Lower lobe of right lung (tissue), 2 donors: ENCODE results near the gene KLHDC4. TPM values are rescaled to one million over a fixed set of nuclear protein-coding genes. Genes with fewer than 3 reads are reported as not detected.

Experiments
- ATAC-seq, 2 donors: fragments of 200-7000 bp; cut with Tn5 transposase; one replicate each; pipeline ENCODE4 v1.9.1; 2020 to 2022; ENCODE audit warnings: mild to moderate bottlenecking in 2 of 2, moderate library complexity in 2 of 2
- DNase-seq: peaks from one replicate; pipeline ENCODE4 v3.0.0-alpha.2; 2020
- H3K27ac ChIP-seq: fragments of 200-600 bp; one replicate; pipeline ENCODE4 v1.8.0; 2022
- H3K27me3 ChIP-seq: fragments of 200-600 bp; one replicate; pipeline ENCODE4 v1.8.0; 2022; ENCODE audit warnings: low read depth
- H3K36me3 ChIP-seq: fragments of 200-600 bp; one replicate; pipeline ENCODE4 v1.8.0; 2022; ENCODE audit warnings: mild to moderate bottlenecking
- H3K4me1 ChIP-seq: fragments of 200-600 bp; one replicate; pipeline ENCODE4 v1.8.0; 2022
- H3K4me3 ChIP-seq: fragments of 200-600 bp; one replicate; pipeline ENCODE4 v1.8.0; 2022; ENCODE audit warnings: mild to moderate bottlenecking
- H3K9me3 ChIP-seq: fragments of 200-600 bp; one replicate; pipeline ENCODE4 v1.8.0; 2022
- CTCF ChIP-seq: fragments of 200-600 bp; IDR thresholded peaks from one replicate; pipeline ENCODE4 v1.8.0; 2022; ENCODE audit warnings: antibody characterized with exemption, mild to moderate bottlenecking
- intact Hi-C: fragments of 100-400 bp; cut with DNase I; formaldehyde crosslinking; loops from one replicate; pipeline ENCODE4 v1.11.0; 2022
- total RNA-seq: library from RNA; stranded (reverse); fragmentation: NEBNext Ultra II Directional; extraction: Animal tissue kit (Norgen Biotek cat#: 25700); gene quantifications from one replicate; pipeline ENCODE4 v1.2.1, GENCODE V29; 2021
- donor health status: DM: no; HTN: yes; CAD: no; lungs with severe emphysema.

Gene KLHDC4
- total RNA-seq, 1 donor from 2014 or later = 33.9 TPM

- ATAC-seq = no peak
- no peak overlapping the region for H3K27ac ChIP-seq
- intact Hi-C loops = no loop called here
- TF ChIP-seq CTCF = no peak
- H3K4me3 ChIP-seq = no peak overlapping the region
- no peaks in the 10 kb centered on the region for H3K4me1 ChIP-seq
- no peaks in the 10 kb centered on the region for H3K9me3 ChIP-seq
- no peaks in the 10 kb centered on the region for H3K27me3 ChIP-seq
- H3K36me3 ChIP-seq = peaks cover 74% of the 10 kb centered on the region
- DNase-seq = no peak
These were observed 56.1 kb downstream of the KLHDC4 start for GRCh38 chr16:87709677-87710076.

- peaks cover 68% of the 10 kb centered on the region for H3K36me3 ChIP-seq
- intact Hi-C loops = no loop called here
- TF ChIP-seq CTCF = no peak
These were observed 56.7 kb downstream of the KLHDC4 start for GRCh38 chr16:87708881-87709638.

DNA sequence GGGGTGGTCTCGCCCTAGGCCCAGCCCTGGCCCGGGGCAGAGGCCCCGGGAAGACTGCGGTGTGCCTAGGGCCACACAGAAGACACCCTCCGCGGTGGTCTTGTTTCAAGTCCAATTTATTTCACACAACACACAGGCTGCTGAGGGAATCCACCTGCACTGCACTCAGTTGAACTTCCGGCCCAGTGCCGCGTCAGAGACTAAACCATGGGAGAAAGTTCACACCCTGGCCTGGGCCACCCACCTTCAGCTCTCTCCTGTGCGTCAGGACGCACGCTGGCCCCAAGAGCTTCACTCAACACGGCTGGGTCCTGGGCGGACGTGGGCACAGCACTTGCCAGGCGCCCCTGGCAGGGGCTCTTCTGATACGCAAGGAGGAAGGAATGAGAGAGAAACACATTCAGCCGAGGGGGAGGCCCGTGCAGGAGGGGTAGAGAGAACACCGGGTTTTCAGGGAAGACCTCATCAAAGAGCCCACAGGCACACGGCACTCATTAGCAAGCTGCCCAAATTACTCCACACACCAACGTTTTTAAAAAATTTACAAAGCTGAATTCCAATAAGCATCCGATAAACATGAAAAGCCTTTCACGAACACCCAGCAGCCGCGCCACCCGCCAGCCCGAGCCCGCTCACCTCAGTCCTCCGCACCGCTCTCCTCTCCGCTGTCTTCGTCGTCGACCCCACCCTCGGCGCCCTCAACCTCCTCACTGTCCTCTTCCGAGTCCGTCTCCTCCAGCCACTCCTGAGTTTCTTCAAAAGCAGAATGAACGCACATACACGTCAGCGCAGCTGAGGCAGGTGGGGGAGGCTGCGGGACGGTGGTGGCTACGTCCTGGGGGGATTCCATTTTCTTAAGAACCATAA, 57.8 kb downstream of the KLHDC4 start:
- intact Hi-C loops = no loop called here
- H3K36me3 ChIP-seq = peaks cover 68% of the 10 kb centered on the region

More at GRCh38 chr16:87708881-87709638, 56.7 kb downstream of the KLHDC4 start:
- H3K4me1 ChIP-seq = no peaks in the 10 kb centered on the region
- no peak for DNase-seq
- no peak for ATAC-seq
- no peaks in the 10 kb centered on the region for H3K27me3 ChIP-seq
- no peaks in the 10 kb centered on the region for H3K9me3 ChIP-seq
- no peak overlapping the region for H3K27ac ChIP-seq
- no peak overlapping the region for H3K4me3 ChIP-seq

DNA sequence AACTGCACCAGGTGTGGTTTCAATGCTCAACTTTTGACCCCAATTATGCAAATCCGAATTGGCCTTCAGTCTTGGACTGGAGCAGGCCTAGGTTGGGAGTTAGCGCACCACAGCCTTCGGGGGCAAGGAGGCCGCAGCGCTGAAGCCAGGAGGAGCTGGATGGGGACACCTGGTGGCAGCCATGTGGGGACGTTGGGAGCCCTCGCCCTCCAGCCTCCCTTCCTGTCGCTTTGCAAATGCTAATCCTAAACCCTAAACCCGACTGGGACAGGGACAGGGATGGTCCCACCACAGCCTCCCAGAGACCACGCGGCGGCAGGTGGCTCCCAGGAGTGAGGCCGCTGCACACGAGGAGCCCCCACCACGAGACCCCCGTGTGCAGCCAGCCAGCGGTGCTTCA, 58.7 kb downstream of the KLHDC4 start:
- no peaks in the 10 kb centered on the region for H3K9me3 ChIP-seq
- intact Hi-C loops = no loop called here
- H3K4me3 ChIP-seq = no peak overlapping the region
- DNase-seq (no peak), ATAC-seq (no peak)
- no peak for TF ChIP-seq CTCF
- H3K27me3 ChIP-seq = no peaks in the 10 kb centered on the region
- H3K27ac ChIP-seq = no peak overlapping the region
- no peaks in the 10 kb centered on the region for H3K4me1 ChIP-seq
- peaks cover 67% of the 10 kb centered on the region for H3K36me3 ChIP-seq

More for the DNA sequence above, 57.8 kb downstream of the KLHDC4 start:
- Histone ChIP-seq H3K9me3 (no peaks in the 10 kb centered on the region), H3K27ac (no peak overlapping the region), H3K4me3 (no peak overlapping the region), H3K4me1 (no peaks in the 10 kb centered on the region), H3K27me3 (no peaks in the 10 kb centered on the region)
- ATAC-seq (no peak), DNase-seq (no peak)
- TF ChIP-seq CTCF = no peak

GRCh38 chr16:87706278-87707000, 59.3 kb downstream of the KLHDC4 start:
- no peak for TF ChIP-seq CTCF
- H3K27me3 ChIP-seq = no peaks in the 10 kb centered on the region
- no peaks in the 10 kb centered on the region for H3K9me3 ChIP-seq
- peaks cover 63% of the 10 kb centered on the region for H3K36me3 ChIP-seq
- H3K4me3 ChIP-seq = no peak overlapping the region
- intact Hi-C loops = no loop called here
- no peak for DNase-seq
- H3K27ac ChIP-seq = no peak overlapping the region
- H3K4me1 ChIP-seq = no peaks in the 10 kb centered on the region
- ATAC-seq = peak; percentile 24 to 25
